AG09319 (cell line): Measurements from ENCODE around the gene MAFF.
"Not testable (repeated sequence)": the region's sequence is repeated elsewhere in the genome, so short reads cannot be mapped to it uniquely, and the experiment has no call there.

ENCODE experiments used
- DNase-seq: peaks from one replicate; pipeline ENCODE4 v3.0.0-alpha.2; 2010; ENCODE audit warnings: low read depth; ENCODE audit errors: extremely low read depth
- CTCF ChIP-seq: IDR thresholded peaks from 2 replicates; pipeline ENCODE4 v1.5.1; 2011; ENCODE audit warnings: low read depth, mild to moderate bottlenecking, inconsistent platforms, low read length, moderate library complexity

MAFF gene

GRCh38 chr22:38201711-38202436 lies at the start of gene MAFF:
MAFF (plus strand) TSS chr22:38201994; CDS start chr22:38213854, 11,860 bp downstream.
- peak; percentile 95 for DNase-seq
- TF ChIP-seq CTCF = no peak

GRCh38 chr22:38153821-38154562 lies 47.8 kb upstream of the MAFF start:
- DNase-seq = no peak
- no peak for TF ChIP-seq CTCF

- DNase-seq = not testable (repeated sequence)
Measured at GRCh38 chr22:38154563-38154915, 47.3 kb upstream of the MAFF start.

- TF ChIP-seq CTCF = no peak
- no peak for DNase-seq
Measured at GRCh38 chr22:38155703-38156102, 46.1 kb upstream of the MAFF start.

- no peak for TF ChIP-seq CTCF
- DNase-seq = no peak
Measured at GRCh38 chr22:38162881-38163843, 38.6 kb upstream of the MAFF start.

GRCh38 chr22:38163844-38164550 lies 37.8 kb upstream of the MAFF start:
- no peak for DNase-seq
- TF ChIP-seq CTCF = no peak

- no peak for DNase-seq
- no peak for TF ChIP-seq CTCF
Measured at GRCh38 chr22:38164551-38164918, 37.3 kb upstream of the MAFF start.
